Type B pancreatic cell (in vitro differentiated cells): Measurements from ENCODE around the gene ZNF750. TPM values are rescaled to one million over a fixed set of nuclear protein-coding genes. Genes with fewer than 3 reads are reported as not detected.

ENCODE experiments used
- DNase-seq: peaks from one replicate; pipeline ENCODE4 v3.0.0; 2021; ENCODE audit warnings: mixed read lengths; ENCODE audit not compliant: unreplicated experiment; ENCODE audit errors: extremely low spot score
- H3K27ac Mint-ChIP-seq: 2 replicates; pipeline ENCODE4 v1.8.0; 2021; ENCODE audit warnings: mild to moderate bottlenecking, mixed read lengths
- H3K27me3 Mint-ChIP-seq: 2 replicates; pipeline ENCODE4 v1.8.0; 2021; ENCODE audit warnings: mixed read lengths
- H3K36me3 Mint-ChIP-seq: 2 replicates; pipeline ENCODE4 v1.8.0; 2021; ENCODE audit warnings: mixed read lengths
- H3K4me1 Mint-ChIP-seq: one replicate; pipeline ENCODE4 v1.8.0; 2021; ENCODE audit warnings: mixed read lengths; ENCODE audit not compliant: unreplicated experiment
- H3K4me3 Mint-ChIP-seq: 2 replicates; pipeline ENCODE4 v1.8.0; 2021; ENCODE audit warnings: mild to moderate bottlenecking, mixed read lengths
- H3K9me3 Mint-ChIP-seq: 2 replicates; pipeline ENCODE4 v1.8.0; 2021; ENCODE audit warnings: mixed read lengths
- CTCF ChIP-seq: fragments of 200-600 bp; sonication (generic); conservative IDR thresholded peaks from 2 replicates; pipeline ENCODE4 v1.5.0; 2021; ENCODE audit warnings: antibody characterized with exemption, mild to moderate bottlenecking
- total RNA-seq: library from RNA; stranded (reverse); gene quantifications from 2 replicates; pipeline ENCODE4 v1.2.1, GENCODE V29; 2021; ENCODE audit warnings: low replicate concordance

Gene ZNF750
- total RNA-seq, 1 donor from 2014 or later: 10.3 TPM

- no peak for DNase-seq
- no peak for TF ChIP-seq CTCF
- Mint-ChIP-seq H3K4me3 (no peak overlapping the region), H3K36me3 (peaks cover 15% of the 10 kb centered on the region), H3K27me3 (no peaks in the 10 kb centered on the region), H3K4me1 (peaks cover 22% of the 10 kb centered on the region), H3K9me3 (no peaks in the 10 kb centered on the region), H3K27ac (no peak overlapping the region)
These were observed 11.6 kb upstream of the ZNF750 start for GRCh38 chr17:82851381-82851780.

DNA sequence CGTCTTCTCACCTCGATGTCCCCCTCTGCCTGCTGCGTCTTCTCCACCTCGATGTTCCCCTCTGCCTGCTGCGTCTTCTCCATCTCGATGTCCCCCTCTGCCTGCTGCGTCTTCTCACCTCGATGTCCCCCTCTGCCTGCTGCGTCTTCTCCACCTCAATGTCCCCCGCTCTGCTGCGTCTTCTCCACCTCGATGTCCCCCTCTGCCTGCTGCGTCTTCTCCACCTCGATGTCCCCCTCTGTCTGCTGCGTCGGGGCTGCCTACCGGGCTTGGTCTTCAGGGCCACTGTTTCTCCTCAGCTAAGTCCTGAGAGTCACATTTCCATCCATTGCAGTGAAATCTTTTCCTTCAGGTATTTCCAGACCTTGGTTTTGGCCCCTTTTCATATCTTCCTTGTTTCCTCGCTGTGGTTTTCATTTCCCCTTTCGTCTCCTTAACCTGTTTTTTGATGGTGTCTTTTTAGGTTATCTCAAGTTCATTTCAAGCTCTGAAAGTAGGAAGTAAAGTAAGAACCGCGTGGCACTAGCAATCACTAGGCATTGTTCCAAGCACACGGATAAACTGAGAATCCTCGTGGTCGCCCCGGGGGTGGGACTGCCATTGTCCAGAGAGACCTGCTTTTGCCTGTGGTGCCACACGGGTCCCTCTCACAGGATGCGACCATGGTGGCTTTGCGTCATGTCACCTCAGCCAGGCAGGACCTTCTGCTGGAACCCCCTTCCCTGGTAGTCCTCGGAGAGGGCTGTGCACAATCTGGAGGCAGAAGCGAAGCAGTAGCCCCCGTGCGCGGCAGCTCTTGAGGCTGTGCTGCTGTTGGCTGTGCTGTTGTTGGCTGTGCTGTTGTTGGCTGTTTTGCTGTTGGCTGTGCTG is 9.5 kb upstream of the ZNF750 start:
- Mint-ChIP-seq H3K4me1 (peaks cover 22% of the 10 kb centered on the region), H3K27ac (no peak overlapping the region), H3K36me3 (peaks cover 10% of the 10 kb centered on the region), H3K27me3 (no peaks in the 10 kb centered on the region), H3K4me3 (no peak overlapping the region), H3K9me3 (no peaks in the 10 kb centered on the region)
- no peak for DNase-seq
- TF ChIP-seq CTCF: no peak

GRCh38 chr17:82848022-82848592 is 8.3 kb upstream of the ZNF750 start:
- H3K4me1 Mint-ChIP-seq: peaks cover 28% of the 10 kb centered on the region
- no peak for DNase-seq
- H3K9me3 Mint-ChIP-seq: no peaks in the 10 kb centered on the region
- no peak overlapping the region for H3K4me3 Mint-ChIP-seq
- no peaks in the 10 kb centered on the region for H3K27me3 Mint-ChIP-seq
- peak overlapping the region; percentile 45 for H3K27ac Mint-ChIP-seq
- peaks cover 5% of the 10 kb centered on the region for H3K36me3 Mint-ChIP-seq
- no peak for TF ChIP-seq CTCF

- no peaks in the 10 kb centered on the region for H3K9me3 Mint-ChIP-seq
- no peak for TF ChIP-seq CTCF
- H3K4me3 Mint-ChIP-seq: no peak overlapping the region
- H3K27ac Mint-ChIP-seq: no peak overlapping the region
- H3K36me3 Mint-ChIP-seq: peaks cover 5% of the 10 kb centered on the region
- H3K4me1 Mint-ChIP-seq: peaks cover 27% of the 10 kb centered on the region
- no peak for DNase-seq
- H3K27me3 Mint-ChIP-seq: no peaks in the 10 kb centered on the region
These were observed 6.4 kb upstream of the ZNF750 start for GRCh38 chr17:82846061-82846691.

- H3K4me3 Mint-ChIP-seq: no peak overlapping the region
- H3K4me1 Mint-ChIP-seq: peaks cover 27% of the 10 kb centered on the region
- no peak overlapping the region for H3K27ac Mint-ChIP-seq
- DNase-seq: no peak
- H3K36me3 Mint-ChIP-seq: peaks cover 5% of the 10 kb centered on the region
- no peaks in the 10 kb centered on the region for H3K9me3 Mint-ChIP-seq
- TF ChIP-seq CTCF: no peak
- H3K27me3 Mint-ChIP-seq: no peaks in the 10 kb centered on the region
These were observed 5.5 kb upstream of the ZNF750 start for GRCh38 chr17:82845163-82845807.
